Cardiac muscle cell (in vitro differentiated cells and primary cell): Measurements from ENCODE around the gene NRP1. TPM values are rescaled to one million over a fixed set of nuclear protein-coding genes. Genes with fewer than 3 reads are reported as not detected.

Experiments
- DNase-seq, 2 donors: peaks; one replicate each; pipeline versions ENCODE4 v3.0.0 to v3.0.0-alpha.2; 2010 to 2017; ENCODE audit warnings: low read depth in 1 of 2, low spot score in 1 of 2
- H3K27ac ChIP-seq: fragments of 200-600 bp; sonication (generic); 2 replicates; pipeline ENCODE4 v1.5.1; 2016
- H3K27me3 ChIP-seq: fragments of 200-600 bp; sonication (generic); 2 replicates; pipeline ENCODE4 v1.6.0; 2016; ENCODE audit warnings: control low read depth
- H3K36me3 ChIP-seq: fragments of 200-600 bp; sonication (generic); 2 replicates; pipeline ENCODE4 v1.5.1; 2016; ENCODE audit warnings: control low read depth
- H3K4me1 ChIP-seq: fragments of 200-600 bp; sonication (generic); 2 replicates; pipeline ENCODE4 v1.8.1; 2017; ENCODE audit warnings: low read depth, mild to moderate bottlenecking, mixed run types
- H3K4me3 ChIP-seq: fragments of 200-600 bp; sonication (generic); 2 replicates; pipeline ENCODE4 v1.5.1; 2016; ENCODE audit warnings: mild to moderate bottlenecking
- H3K9me3 ChIP-seq: fragments of 200-600 bp; sonication (generic); 2 replicates; pipeline ENCODE4 v1.5.1; 2017; ENCODE audit warnings: low read depth, mild to moderate bottlenecking, control low read depth
- CTCF ChIP-seq: IDR thresholded peaks from 2 replicates; pipeline ENCODE4 v1.5.1; 2012; ENCODE audit warnings: low read depth, mild to moderate bottlenecking, low read length
- polyA plus RNA-seq: library from polyadenylated mRNA; unstranded; fragments of >200 nt; fragmentation: Nextera tagmentation; extraction: Ambion mirVana; gene quantifications from 2 replicates; pipeline ENCODE4 v1.2.1, GENCODE V29; 2016
- total RNA-seq: library from RNA; depleted of rRNA; stranded (reverse); fragments of >200 nt; gene quantifications from 2 replicates; pipeline ENCODE4 v1.2.3, GENCODE V29; 2016

The NRP1 gene
- total and polyA plus RNA-seq, 2 experiments from 2014 or later, result 145 to 327 TPM

GRCh38 chr10:33133557-33133956, 200.9 kb downstream of the NRP1 start:
- no peak for DNase-seq
- no peaks in the 10 kb centered on the region for H3K4me1 ChIP-seq

GRCh38 chr10:33132626-33133025, 201.8 kb downstream of the NRP1 start:
- Histone ChIP-seq H3K9me3 (no peaks in the 10 kb centered on the region), H3K36me3 (no peaks in the 10 kb centered on the region), H3K27me3 (no peaks in the 10 kb centered on the region), H3K4me3 (no peak overlapping the region), H3K4me1 (no peaks in the 10 kb centered on the region), H3K27ac (no peak overlapping the region)
- no peak for TF ChIP-seq CTCF
- DNase-seq, result no peak

More at GRCh38 chr10:33133557-33133956, 200.9 kb downstream of the NRP1 start:
- Histone ChIP-seq H3K27me3 (no peaks in the 10 kb centered on the region), H3K36me3 (no peaks in the 10 kb centered on the region), H3K27ac (no peak overlapping the region), H3K9me3 (no peaks in the 10 kb centered on the region), H3K4me3 (no peak overlapping the region)
- TF ChIP-seq CTCF, result no peak

- no peaks in the 10 kb centered on the region for H3K27me3 ChIP-seq
- no peak overlapping the region for H3K4me3 ChIP-seq
- H3K4me1 ChIP-seq, result no peaks in the 10 kb centered on the region
- DNase-seq, result peak in 1 of 2 donors; percentile 90
- TF ChIP-seq CTCF, result no peak
- H3K36me3 ChIP-seq, result no peaks in the 10 kb centered on the region
- no peaks in the 10 kb centered on the region for H3K9me3 ChIP-seq
- no peak overlapping the region for H3K27ac ChIP-seq
Measured at GRCh38 chr10:33129996-33130386, 204.5 kb downstream of the NRP1 start.

- Histone ChIP-seq H3K4me1 (no peaks in the 10 kb centered on the region), H3K4me3 (no peak overlapping the region), H3K27me3 (no peaks in the 10 kb centered on the region), H3K36me3 (no peaks in the 10 kb centered on the region), H3K27ac (no peak overlapping the region), H3K9me3 (no peaks in the 10 kb centered on the region)
- TF ChIP-seq CTCF, result peak; percentile 28
- DNase-seq, result peak in 1 of 2 donors; percentile 94
Measured at GRCh38 chr10:33129141-33129995, 205.1 kb downstream of the NRP1 start.

GRCh38 chr10:33127622-33128021, 206.8 kb downstream of the NRP1 start:
- TF ChIP-seq CTCF, result no peak

More at GRCh38 chr10:33127622-33128021, 206.8 kb downstream of the NRP1 start:
- Histone ChIP-seq H3K27ac (no peak overlapping the region), H3K4me1 (no peaks in the 10 kb centered on the region), H3K36me3 (no peaks in the 10 kb centered on the region), H3K27me3 (no peaks in the 10 kb centered on the region), H3K4me3 (no peak overlapping the region), H3K9me3 (no peaks in the 10 kb centered on the region)
- DNase-seq, result no peak
